ENCODE results near the gene TLR7.

TLR7 gene

DNA sequence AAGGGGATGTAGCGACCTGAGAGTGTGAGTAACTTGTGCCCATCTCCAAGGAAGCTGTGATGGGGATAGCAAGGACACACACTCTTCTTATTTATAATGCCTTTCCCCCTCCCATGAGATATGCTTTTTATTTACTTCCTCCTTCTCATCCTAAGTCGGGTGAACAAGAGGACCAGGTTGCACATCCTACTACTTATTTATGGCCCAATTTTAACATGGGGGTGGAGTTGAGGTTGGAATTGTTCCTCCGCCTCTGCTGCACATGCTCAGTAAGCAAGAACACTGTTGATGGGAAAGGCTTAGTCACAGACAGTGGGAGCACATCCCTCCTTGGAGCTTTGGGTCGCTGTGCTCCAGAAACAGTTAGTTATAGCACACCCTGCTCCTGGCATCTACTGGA lies 24.3 kb downstream of the TLR7 start:
- DNase-seq (ENCODE audit: low spot score) = no peak

DNA sequence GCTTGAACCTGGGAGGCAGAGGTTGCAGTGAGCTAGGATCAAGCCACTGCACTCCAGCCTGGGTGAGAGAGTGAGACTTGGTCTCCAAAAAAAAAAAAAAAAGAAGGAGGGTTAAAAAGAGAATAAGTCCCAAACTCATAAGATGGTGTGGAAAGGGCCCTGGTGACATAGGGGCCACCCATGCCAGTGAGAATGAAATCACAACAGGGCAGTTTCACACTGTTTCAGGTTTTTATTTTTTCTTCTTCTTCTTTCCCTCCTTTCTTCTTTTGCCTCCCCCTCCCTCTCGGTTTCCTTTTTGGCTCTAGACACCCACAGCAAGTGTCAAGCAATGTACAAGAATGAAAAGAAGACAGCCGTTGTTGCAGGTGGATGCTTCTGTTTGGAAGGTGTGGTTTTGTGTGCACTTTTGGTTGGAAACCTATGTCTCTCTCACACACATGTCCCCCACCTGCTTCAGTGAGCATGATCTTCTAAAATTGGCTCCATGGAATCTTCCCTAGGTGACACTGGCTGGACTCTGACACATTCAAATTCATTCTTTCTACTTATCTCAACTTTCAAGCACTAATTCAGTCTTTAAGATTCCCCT lies 25.1 kb downstream of the TLR7 start:
- no peak for DNase-seq (ENCODE audit: low spot score)

DNA sequence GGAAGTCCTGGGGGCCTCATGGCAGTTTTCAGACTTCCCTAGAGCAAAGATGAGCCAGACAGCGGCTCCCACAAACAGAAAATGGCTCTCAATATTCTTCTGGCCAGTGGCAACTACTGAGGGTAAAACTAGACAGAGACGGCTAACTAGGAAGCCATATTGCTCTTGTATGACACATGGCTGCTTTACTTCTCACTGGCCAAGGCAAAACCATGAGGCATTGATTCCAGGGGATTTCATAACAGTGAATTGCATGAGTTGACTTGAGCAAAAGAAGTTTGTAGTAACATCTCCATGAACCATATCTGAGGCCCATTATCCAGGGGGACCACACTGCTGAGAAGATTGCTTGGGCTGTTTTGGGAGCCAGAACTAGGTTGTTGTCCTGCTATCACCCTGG lies 25.8 kb downstream of the TLR7 start:
- no peak for DNase-seq (ENCODE audit: low spot score)

DNA sequence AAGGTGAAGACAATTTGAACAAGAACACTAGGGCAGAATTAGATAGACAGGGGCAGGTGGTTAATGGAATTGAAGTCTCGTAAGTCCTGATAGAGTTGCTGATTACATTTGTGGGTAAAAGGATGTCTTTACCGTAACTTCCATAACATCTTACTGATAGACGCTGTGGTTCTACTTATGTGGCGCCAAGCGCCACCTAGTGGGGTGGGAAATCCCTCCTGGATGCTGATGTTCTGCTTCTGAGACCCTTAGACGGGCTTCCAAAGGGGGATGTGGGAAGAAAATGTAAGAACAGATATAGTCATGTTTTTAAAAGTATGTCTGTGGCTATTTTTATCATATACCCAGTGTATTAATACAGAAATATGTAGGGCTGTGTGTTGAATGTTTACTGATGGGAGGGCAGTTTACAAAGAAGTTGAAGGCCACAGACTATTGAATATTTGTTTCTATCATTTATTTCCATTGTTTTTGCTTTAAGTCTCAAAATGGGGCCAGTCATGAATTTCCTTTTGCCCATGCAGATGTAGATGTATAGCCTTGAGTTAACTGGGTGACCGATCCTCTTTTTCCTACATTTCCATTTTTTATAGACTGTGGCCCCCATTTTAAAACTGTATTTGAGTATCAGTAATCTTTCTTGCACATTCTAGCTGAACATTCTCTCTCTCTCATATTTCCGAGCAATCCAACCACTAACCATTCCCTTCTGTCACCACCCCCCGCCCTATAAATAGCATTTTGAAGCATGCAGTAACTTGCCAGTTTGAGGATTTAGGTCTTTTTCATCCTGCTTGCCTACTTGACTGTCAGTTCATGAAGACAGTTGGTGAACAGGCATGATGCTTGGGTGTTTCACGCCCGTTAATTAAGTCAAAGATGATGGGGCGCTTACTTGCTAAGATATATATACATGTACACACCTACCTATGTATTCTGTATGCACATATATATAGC lies 27.5 kb downstream of the TLR7 start:
- DNase-seq (ENCODE audit: low spot score) = no peak

DNA sequence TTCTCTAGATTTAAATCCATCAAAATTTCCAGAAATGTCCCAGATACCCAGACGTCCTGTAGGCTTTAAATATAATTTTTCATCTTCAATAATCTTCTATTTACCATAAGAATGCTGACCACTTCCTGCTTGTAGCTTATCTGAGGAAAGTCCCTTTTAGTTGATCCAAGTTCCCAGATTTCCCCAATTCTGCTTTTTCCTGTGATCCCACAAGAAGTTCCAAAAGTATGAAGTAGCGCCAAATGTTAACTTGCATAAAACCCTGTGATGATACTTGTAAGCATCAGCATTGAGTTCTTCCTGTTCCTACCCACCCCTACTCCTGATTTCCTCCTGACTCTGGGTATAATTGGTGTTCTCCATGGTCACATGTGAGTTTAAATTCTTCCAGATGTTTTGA lies 29.0 kb downstream of the TLR7 start:
- no peak for DNase-seq (ENCODE audit: low spot score)

DNA sequence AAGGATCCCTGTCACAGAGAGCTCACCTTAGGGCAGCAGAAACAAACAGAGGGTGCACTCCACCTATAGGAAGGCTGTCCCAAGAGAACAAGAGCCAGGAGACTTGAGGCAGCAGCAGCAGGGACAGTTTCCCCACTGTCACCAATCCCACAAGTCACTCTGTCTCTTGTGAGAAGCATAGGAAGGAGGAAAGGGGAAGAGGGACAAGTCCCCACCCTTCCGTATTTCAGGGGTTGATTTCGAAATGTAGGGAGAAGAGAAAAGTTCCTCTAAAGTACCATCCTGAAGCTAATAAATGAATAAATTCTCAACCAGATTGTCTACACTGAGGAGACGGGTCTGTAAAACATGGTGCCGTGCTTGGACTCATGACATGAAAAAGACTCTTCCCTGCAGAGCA lies 30.1 kb downstream of the TLR7 start:
- DNase-seq (ENCODE audit: low spot score) = no peak

DNA sequence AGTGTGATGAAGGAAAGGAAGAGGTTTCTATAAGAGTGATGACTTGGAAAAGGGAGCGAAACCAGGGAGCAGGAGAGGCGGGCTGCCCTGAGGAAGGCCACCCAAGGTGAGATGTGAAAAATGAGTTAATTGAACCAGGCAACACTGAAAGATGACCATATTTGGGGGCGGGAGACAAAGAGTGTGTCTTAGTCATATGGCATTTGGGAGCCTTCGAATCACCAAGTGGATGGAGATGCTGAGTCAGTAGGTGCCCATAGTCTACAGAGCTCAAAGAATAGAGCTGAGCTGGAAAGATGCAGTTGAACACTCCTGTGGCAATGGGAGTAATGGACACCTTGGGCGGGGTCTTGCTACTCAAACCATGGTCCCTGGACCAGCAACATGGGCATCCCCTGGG lies 31.2 kb downstream of the TLR7 start:
- DNase-seq (ENCODE audit: low spot score) = no peak

DNA sequence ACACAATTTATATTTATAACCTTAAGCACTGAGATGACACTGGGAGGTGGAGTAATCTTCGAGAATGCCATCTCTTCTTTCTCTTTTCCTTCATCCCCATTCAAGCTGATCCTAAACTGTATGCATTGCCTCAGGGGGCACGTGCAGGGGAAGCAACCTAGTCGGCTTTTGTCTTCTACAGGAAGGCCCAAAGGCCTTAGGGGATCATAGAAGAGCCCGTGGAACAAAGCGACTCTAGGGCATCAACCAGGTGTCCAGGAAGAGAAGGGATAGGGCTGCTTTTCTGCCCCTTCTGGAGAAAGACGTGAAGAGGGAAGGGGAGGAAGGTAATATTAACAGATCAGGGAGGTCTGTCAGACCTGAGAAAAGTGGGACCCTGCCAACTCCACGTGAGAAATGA lies 32.6 kb downstream of the TLR7 start:
- no peak for DNase-seq (ENCODE audit: low spot score)

DNA sequence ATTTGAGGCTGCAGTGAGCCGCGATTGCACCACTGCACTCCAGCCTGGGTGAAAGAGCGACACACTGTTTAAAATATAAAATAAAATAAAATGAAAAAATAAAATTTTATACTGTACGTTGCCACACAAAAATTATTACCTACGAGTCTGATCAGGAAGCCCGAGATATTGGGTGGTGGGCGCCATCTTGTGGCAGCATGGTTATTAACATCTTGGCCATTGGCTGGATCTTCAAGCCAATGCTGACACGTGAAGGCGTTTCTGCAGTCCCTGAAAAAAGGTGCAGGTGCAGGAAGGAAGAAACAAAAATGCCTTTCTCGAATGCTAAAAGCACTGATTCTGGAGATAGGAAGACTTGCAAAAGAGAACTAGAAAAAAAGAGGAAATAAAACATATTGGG lies 34.6 kb downstream of the TLR7 start:
- DNase-seq (ENCODE audit: low spot score) = no peak

DNA sequence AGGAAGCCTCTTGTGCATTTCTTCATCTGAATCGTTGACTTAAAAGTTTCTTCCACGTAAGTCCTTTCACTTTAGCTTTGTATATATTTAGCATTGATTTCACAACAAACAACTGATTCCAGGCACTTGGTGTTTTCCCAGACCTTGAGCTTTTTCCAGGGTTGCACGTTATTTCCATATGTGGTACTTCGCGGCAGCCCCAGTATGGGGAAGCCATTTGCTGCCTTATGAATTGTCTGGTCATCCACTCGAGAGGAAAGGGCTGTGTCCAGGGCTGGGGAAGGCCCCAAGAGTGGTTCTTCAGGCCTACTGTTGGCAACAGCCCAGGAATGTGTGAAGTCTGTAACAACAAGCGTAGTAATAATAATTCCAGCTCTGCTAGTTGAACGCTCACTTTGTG lies 36.8 kb downstream of the TLR7 start:
- DNase-seq (ENCODE audit: low spot score) = no peak

DNA sequence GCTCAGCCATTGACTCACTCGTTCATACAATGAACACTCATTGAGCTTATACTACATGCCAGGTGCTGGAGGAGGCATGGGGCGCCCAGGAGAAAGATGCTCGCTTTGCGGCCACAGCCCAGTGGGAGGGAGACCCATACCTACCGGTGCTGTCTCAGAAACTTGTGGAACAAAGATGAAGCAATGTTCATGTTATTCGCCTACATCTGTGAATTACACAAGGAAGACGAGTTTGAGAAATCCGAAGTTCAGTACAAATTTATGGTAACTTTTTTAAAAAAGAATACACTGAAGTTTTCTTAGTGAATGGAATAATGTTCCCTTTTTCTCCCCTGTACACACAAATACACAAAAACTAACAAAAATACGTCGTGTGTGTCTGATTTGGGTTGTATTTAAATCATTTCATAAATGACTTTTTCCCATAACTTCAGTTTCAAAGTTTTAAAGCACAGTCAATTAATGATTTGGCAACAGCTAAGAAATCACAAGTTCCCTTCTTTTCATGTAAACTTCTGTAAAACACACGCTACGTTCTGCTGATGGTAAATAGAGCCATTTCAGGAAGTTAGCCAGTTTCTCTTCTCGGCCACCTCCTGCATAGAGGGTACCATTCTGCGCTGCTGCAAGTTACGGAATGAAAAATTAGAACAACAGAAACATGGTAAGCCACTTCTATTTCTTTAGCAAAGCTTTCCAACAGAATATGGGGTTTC lies 39.3 kb downstream of the TLR7 start, which contains the start of gene TLR8:
TLR8 (plus strand) TSS at position 575 of the 716 bp plus-strand sequence; CDS start at position 662, 87 bp downstream.
- no peak for DNase-seq (ENCODE audit: low spot score)

DNA sequence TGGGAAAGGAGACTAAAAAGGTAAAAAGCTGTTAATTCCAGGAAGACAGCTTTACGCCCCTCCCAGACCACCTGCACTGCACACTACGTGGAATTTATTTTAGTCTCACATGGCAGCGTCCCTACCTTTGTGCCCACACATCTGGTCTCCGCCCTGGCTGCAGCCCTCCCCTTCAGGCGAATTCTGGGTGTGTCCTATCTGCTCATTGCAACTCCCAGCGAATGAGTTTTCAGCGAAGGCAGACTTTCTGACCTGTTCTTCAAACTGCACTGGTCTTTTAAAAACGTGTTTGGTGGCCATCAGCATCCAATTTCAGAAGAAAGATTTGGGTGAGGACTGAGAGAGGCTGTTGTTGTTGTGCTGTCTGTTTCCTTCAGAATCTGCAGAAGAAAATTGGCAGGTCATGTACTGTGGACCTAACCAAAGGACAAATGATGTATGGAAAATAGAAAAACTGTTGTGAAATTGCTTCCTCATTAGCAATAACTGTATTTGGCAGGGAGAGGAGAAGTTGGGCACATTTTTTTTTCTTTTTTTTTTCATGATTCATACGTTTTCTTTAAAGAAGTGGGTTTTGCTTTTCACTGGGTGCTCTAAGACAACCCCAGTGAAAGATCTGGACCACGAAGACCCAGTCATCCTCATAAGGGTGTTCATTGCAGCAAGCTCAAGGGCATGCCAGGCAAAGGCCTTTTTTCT lies 43.7 kb downstream of the TLR7 start:
- no peak for DNase-seq (ENCODE audit: low spot score)

DNA sequence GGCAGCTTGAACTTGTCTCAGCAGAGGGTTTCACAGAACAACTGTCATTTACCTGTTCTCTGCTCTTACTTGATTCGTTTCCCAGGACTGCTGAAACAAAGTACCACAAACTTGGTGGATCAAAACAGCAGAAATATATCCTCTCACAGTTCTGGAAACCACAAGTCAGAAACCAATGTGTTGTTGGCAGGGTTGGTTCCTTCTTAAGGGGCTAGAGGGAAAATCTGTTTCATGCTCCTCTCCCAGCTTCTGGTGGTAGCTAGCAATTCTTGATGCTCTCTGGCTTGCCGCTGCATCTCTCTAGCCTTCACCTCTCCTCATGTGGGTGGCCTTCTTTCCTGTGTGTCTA lies 44.2 kb downstream of the TLR7 start:
- DNase-seq (ENCODE audit: low spot score) = no peak

DNA sequence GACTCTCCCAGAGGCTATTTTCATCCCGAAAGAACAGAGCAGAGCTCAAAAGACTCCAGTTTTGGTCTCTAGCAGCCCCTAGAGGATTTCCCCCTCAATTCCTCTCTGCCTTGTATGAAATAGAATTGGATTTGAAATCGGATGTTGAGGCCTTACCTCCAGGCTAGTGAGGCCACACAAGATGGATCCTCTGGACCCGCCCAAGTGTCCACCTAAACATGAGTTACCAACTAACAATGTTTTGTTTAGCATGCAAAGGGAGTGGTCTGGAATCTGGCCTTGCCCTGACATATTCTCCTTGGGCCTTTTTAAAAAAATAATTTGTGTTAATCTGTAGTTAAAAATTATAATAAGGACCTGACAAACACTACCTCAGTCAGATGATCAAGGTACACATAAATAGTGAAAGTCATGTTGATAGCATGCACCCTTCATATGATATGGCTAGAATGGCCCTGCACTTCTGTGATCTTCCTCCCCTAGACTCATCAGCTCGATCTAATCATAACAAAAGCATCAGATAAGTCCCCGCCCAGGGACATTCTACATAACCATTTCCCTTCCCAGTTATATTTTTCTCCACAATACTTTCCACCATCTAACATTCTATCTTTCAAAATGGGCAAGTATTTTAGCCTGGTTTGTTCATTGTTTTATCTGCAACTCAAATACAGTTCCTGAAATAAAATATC lies 46.1 kb downstream of the TLR7 start:
- DNase-seq (ENCODE audit: low spot score) = no peak

DNA sequence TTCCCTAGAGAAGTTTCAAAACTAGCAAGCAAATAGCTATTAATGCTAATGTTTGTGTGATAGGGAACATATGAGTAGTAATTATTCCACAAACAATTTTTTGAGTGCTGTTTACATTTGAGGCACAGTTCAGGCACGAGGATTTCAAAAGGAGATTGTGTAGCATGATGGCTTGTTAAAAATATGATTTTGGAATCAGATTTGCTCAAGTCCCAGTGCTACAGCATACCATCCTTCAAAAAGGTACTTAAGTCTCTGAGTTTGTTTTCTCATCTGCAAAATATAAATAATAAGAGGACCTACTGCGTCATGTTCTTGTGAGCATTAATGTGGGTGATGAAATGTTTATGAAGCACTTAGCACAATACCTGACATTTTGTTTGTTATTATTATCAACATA lies 50.9 kb downstream of the TLR7 start:
- DNase-seq (ENCODE audit: low spot score) = no peak

DNA sequence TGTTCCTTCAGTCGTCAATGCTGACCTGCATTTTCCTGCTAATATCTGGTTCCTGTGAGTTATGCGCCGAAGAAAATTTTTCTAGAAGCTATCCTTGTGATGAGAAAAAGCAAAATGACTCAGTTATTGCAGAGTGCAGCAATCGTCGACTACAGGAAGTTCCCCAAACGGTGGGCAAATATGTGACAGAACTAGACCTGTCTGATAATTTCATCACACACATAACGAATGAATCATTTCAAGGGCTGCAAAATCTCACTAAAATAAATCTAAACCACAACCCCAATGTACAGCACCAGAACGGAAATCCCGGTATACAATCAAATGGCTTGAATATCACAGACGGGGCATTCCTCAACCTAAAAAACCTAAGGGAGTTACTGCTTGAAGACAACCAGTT lies 52.2 kb downstream of the TLR7 start:
- DNase-seq (ENCODE audit: low spot score) = no peak

DNA sequence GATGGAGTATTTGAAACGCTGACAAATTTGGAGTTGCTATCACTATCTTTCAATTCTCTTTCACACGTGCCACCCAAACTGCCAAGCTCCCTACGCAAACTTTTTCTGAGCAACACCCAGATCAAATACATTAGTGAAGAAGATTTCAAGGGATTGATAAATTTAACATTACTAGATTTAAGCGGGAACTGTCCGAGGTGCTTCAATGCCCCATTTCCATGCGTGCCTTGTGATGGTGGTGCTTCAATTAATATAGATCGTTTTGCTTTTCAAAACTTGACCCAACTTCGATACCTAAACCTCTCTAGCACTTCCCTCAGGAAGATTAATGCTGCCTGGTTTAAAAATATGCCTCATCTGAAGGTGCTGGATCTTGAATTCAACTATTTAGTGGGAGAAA lies 52.7 kb downstream of the TLR7 start:
- DNase-seq (ENCODE audit: low spot score) = no peak

DNA sequence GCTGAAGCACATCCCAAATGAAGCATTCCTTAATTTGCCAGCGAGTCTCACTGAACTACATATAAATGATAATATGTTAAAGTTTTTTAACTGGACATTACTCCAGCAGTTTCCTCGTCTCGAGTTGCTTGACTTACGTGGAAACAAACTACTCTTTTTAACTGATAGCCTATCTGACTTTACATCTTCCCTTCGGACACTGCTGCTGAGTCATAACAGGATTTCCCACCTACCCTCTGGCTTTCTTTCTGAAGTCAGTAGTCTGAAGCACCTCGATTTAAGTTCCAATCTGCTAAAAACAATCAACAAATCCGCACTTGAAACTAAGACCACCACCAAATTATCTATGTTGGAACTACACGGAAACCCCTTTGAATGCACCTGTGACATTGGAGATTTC lies 54.1 kb downstream of the TLR7 start:
- DNase-seq (ENCODE audit: low spot score) = no peak

DNA sequence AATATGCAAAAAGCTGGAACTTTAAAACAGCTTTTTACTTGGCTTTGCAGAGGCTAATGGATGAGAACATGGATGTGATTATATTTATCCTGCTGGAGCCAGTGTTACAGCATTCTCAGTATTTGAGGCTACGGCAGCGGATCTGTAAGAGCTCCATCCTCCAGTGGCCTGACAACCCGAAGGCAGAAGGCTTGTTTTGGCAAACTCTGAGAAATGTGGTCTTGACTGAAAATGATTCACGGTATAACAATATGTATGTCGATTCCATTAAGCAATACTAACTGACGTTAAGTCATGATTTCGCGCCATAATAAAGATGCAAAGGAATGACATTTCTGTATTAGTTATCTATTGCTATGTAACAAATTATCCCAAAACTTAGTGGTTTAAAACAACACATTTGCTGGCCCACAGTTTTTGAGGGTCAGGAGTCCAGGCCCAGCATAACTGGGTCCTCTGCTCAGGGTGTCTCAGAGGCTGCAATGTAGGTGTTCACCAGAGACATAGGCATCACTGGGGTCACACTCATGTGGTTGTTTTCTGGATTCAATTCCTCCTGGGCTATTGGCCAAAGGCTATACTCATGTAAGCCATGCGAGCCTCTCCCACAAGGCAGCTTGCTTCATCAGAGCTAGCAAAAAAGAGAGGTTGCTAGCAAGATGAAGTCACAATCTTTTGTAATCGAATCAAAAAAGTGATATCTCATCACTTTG lies 55.2 kb downstream of the TLR7 start:
- DNase-seq (ENCODE audit: low spot score) = no peak

DNA sequence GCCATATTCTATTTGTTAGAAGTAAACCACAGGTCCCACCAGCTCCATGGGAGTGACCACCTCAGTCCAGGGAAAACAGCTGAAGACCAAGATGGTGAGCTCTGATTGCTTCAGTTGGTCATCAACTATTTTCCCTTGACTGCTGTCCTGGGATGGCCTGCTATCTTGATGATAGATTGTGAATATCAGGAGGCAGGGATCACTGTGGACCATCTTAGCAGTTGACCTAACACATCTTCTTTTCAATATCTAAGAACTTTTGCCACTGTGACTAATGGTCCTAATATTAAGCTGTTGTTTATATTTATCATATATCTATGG lies 55.7 kb downstream of the TLR7 start:
- DNase-seq (ENCODE audit: low spot score) = no peak

DNA sequence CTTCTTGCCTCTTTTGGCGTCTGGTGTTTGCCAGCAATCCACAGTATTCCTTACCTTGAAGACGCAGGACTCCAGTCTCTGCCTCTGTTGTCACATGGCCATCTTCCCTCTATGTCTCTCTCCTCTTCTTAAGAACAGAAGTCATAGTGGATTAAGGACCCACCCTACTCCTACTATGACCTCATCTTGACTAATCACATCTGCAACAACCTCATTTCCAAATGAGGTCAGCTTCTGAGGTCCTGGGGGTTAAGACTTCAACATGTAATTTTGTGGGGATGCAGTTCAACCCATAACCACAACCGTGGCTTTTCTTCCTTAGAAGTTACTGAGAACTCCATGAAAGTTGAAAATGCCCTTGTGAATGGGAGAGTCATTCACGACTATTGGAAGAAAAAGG lies 62.8 kb downstream of the TLR7 start:
- DNase-seq (ENCODE audit: low spot score) = no peak
